ENCODE measurements around the gene PCBD1.
A peak's percentile ranks its signal among the peaks of the same experiment; 100 is the strongest.

Gene PCBD1

GRCh38 chr10:70901276-70901878, 13.0 kb upstream of the PCBD1 start:
- DNase-seq = no peak

GRCh38 chr10:70899096-70899495, 10.7 kb upstream of the PCBD1 start:
- DNase-seq = no peak

GRCh38 chr10:70898687-70899086, 10.3 kb upstream of the PCBD1 start:
- no peak for DNase-seq

GRCh38 chr10:70896551-70896950, 8.2 kb upstream of the PCBD1 start:
- no peak for DNase-seq

- DNase-seq = no peak
Observed at GRCh38 chr10:70894416-70894815, 6.1 kb upstream of the PCBD1 start.

- DNase-seq = no peak
Observed at GRCh38 chr10:70893227-70894006, 5.1 kb upstream of the PCBD1 start.

- DNase-seq = no peak
Observed at GRCh38 chr10:70892631-70893030, 4.3 kb upstream of the PCBD1 start.

- no peak for DNase-seq
Observed at GRCh38 chr10:70891627-70892026, 3.3 kb upstream of the PCBD1 start.

- no peak for DNase-seq
Observed at GRCh38 chr10:70890917-70891431, 2.6 kb upstream of the PCBD1 start.

GRCh38 chr10:70889291-70889690, 926 bp upstream of the PCBD1 start:
- DNase-seq = no peak

- DNase-seq = no peak
Observed at GRCh38 chr10:70886921-70887665, 1.3 kb downstream of the PCBD1 start.

GRCh38 chr10:70885931-70886903, 2.1 kb downstream of the PCBD1 start:
- no peak for DNase-seq

- DNase-seq = no peak
Observed at GRCh38 chr10:70885481-70885880, 2.9 kb downstream of the PCBD1 start.

GRCh38 chr10:70884741-70885140, 3.6 kb downstream of the PCBD1 start:
- no peak for DNase-seq

- peak; percentile 56 for DNase-seq
Observed at GRCh38 chr10:70880077-70880534, 8.3 kb downstream of the PCBD1 start.

GRCh38 chr10:70879207-70879606, 9.2 kb downstream of the PCBD1 start:
- DNase-seq = no peak

- no peak for DNase-seq
Observed at GRCh38 chr10:70874061-70874460, 14.3 kb downstream of the PCBD1 start.

- no peak for DNase-seq
Observed at GRCh38 chr10:70872291-70872690, 16.1 kb downstream of the PCBD1 start.

- no peak for DNase-seq
Observed at GRCh38 chr10:70866424-70866823, 21.9 kb downstream of the PCBD1 start.

GRCh38 chr10:70864935-70865334, 23.4 kb downstream of the PCBD1 start:
- DNase-seq = no peak

- no peak for DNase-seq
Observed at GRCh38 chr10:70863470-70864160, 24.8 kb downstream of the PCBD1 start.

Measured in NCI-H2107 (cell line).